HEK293 (cell line): ENCODE results near the gene HPSE2.

Source experiments
- CTCF ChIA-PET: fragments of 350-600 bp; formaldehyde crosslinking; extraction: SDS; loops from one replicate; lab custom pipeline; 2021; ENCODE audit warnings: antibody characterized with exemption; lab: Yijun Ruan, JAX
- POLR2A ChIA-PET: fragments of 300-600 bp; formaldehyde crosslinking; extraction: SDS; loops from one replicate; lab custom pipeline; 2020; ENCODE audit warnings: antibody characterized with exemption, inconsistent platforms; lab: Yijun Ruan, JAX
- H3K27ac ChIP-seq: fragments of 200-500 bp; sonication (Bioruptor generic); 2 replicates; pipeline ENCODE4 v1.5.1; 2014; ENCODE audit warnings: low read depth, low read length, control low read depth, inconsistent platforms; ENCODE audit errors: extremely low read depth
- H3K36me3 ChIP-seq, 2 experiments: fragments of 200-500 bp in 1 of 2; sonication (Bioruptor generic) in 1 of 2; 1 replicate in 1 of 2; 2 replicates in 1 of 2; pipeline ENCODE4 v1.5.1; 2014 to 2017; ENCODE audit warnings: inconsistent platforms in 2 of 2, low read length in 2 of 2; ENCODE audit not compliant: control insufficient read depth in 2 of 2, insufficient read depth in 1 of 2
- H3K4me1 ChIP-seq: fragments of 200-500 bp; sonication (Bioruptor generic); 2 replicates; pipeline ENCODE4 v1.5.1; 2014; ENCODE audit warnings: mild to moderate bottlenecking, low read length, inconsistent platforms; ENCODE audit not compliant: control insufficient read depth, insufficient read depth
- H3K4me3 ChIP-seq: 2 replicates; pipeline ENCODE4 v1.5.1; 2011; ENCODE audit warnings: low read depth, mild to moderate bottlenecking, control low read depth, low read length, moderate library complexity
- H3K9me3 ChIP-seq: fragments of 200-500 bp; sonication (Bioruptor generic); 2 replicates; pipeline ENCODE4 v1.5.1; 2014; ENCODE audit warnings: low read depth, low read length, inconsistent platforms; ENCODE audit not compliant: control insufficient read depth, insufficient read depth
- FEZF1 ChIP-seq: fragments of 450-650 bp; formaldehyde crosslinking; IDR thresholded peaks from 2 replicates; pipeline ENCODE4 v1.5.1; 2016; ENCODE audit warnings: missing biosample characterization, missing genetic modification characterization
- MYNN ChIP-seq: fragments of 450-650 bp; formaldehyde crosslinking; IDR thresholded peaks from 2 replicates; pipeline ENCODE4 v1.5.1; 2016; ENCODE audit warnings: missing biosample characterization, missing genetic modification characterization, borderline replicate concordance
- SP3 ChIP-seq: fragments of 450-650 bp; formaldehyde crosslinking; IDR thresholded peaks from 2 replicates; pipeline ENCODE4 v1.5.1; 2016; ENCODE audit warnings: missing biosample characterization, missing genetic modification characterization
- ZNF114 ChIP-seq: fragments of 450-650 bp; formaldehyde crosslinking; IDR thresholded peaks from 2 replicates; pipeline ENCODE4 v1.5.0; 2017; ENCODE audit warnings: missing biosample characterization, missing genetic modification characterization
- ZNF223 ChIP-seq: fragments of 450-650 bp; formaldehyde crosslinking; IDR thresholded peaks from 2 replicates; pipeline ENCODE4 v1.5.1; 2016; ENCODE audit warnings: missing biosample characterization, missing genetic modification characterization
- ZNF266 ChIP-seq: fragments of 450-650 bp; formaldehyde crosslinking; IDR thresholded peaks from 2 replicates; pipeline ENCODE4 v1.5.1; 2016; ENCODE audit warnings: missing biosample characterization, missing genetic modification characterization, low read depth
- ZNF274 ChIP-seq, 2 experiments: fragments of 200-500 bp in 1 of 2; fragments of 450-650 bp in 1 of 2; sonication (Bioruptor generic) in 1 of 2; formaldehyde crosslinking in 1 of 2; IDR thresholded peaks; 2 replicates each; pipeline versions ENCODE4 v1.5.1 to v1.6.1; 2014 to 2016; ENCODE audit warnings: borderline replicate concordance in 1 of 2, inconsistent platforms in 1 of 2, low read length in 1 of 2, missing biosample characterization in 1 of 2, missing genetic modification characterization in 1 of 2
- ZNF366 ChIP-seq: fragments of 450-650 bp; formaldehyde crosslinking; conservative IDR thresholded peaks from 2 replicates; pipeline ENCODE4 v1.5.1; 2016; ENCODE audit warnings: missing biosample characterization, missing genetic modification characterization
- ZNF521 ChIP-seq: fragments of 450-650 bp; formaldehyde crosslinking; IDR thresholded peaks from 2 replicates; pipeline ENCODE4 v1.5.1; 2017; ENCODE audit warnings: missing biosample characterization, mild to moderate bottlenecking, missing genetic modification characterization
- ZNF555 ChIP-seq: fragments of 450-650 bp; formaldehyde crosslinking; conservative IDR thresholded peaks from 2 replicates; pipeline ENCODE4 v1.5.1; 2017; ENCODE audit warnings: missing biosample characterization, mild to moderate bottlenecking, missing genetic modification characterization, inconsistent platforms
- ZNF560 ChIP-seq: fragments of 450-650 bp; formaldehyde crosslinking; IDR thresholded peaks from 2 replicates; pipeline ENCODE4 v1.5.1; 2017; ENCODE audit warnings: missing biosample characterization, missing genetic modification characterization, borderline replicate concordance
- ZNF561 ChIP-seq: fragments of 450-650 bp; IDR thresholded peaks from 2 replicates; pipeline ENCODE4 v1.5.1; 2018; ENCODE audit warnings: missing biosample characterization, missing genetic modification characterization, borderline replicate concordance
- ZNF571 ChIP-seq: fragments of 450-650 bp; formaldehyde crosslinking; IDR thresholded peaks from 2 replicates; pipeline ENCODE4 v1.5.0; 2017; ENCODE audit warnings: missing biosample characterization, missing genetic modification characterization
- ZNF626 ChIP-seq: fragments of 450-650 bp; sonication (Bioruptor Pico); formaldehyde crosslinking; IDR thresholded peaks from 2 replicates; pipeline ENCODE4 v1.5.1; 2018; ENCODE audit warnings: missing biosample characterization, missing genetic modification characterization, inconsistent platforms
- ZNF704 ChIP-seq: fragments of 450-650 bp; formaldehyde crosslinking; IDR thresholded peaks from 2 replicates; pipeline ENCODE4 v1.5.1; 2016; ENCODE audit warnings: missing biosample characterization, missing genetic modification characterization
- ZSCAN4 ChIP-seq: fragments of 450-650 bp; formaldehyde crosslinking; IDR thresholded peaks from 2 replicates; pipeline ENCODE4 v1.5.1; 2017; ENCODE audit warnings: missing biosample characterization, missing genetic modification characterization
- ZXDB ChIP-seq: fragments of 450-650 bp; formaldehyde crosslinking; IDR thresholded peaks from 2 replicates; pipeline ENCODE4 v1.5.1; 2016; ENCODE audit warnings: missing biosample characterization, missing genetic modification characterization
- TF ChIP-seq, protein P1 (sequence below): fragments of 450-650 bp; formaldehyde crosslinking; IDR thresholded peaks from 2 replicates; pipeline ENCODE4; 2016; ENCODE audit warnings: missing biosample characterization, missing genetic modification characterization
- TF ChIP-seq, protein P2 (sequence below): fragments of 450-650 bp; formaldehyde crosslinking; IDR thresholded peaks from 2 replicates; pipeline ENCODE4 v1.5.0; 2017; ENCODE audit warnings: missing biosample characterization, missing genetic modification characterization, borderline replicate concordance
- TF ChIP-seq, protein P3 (sequence below): fragments of 450-650 bp; formaldehyde crosslinking; IDR thresholded peaks from 2 replicates; pipeline ENCODE4 v1.5.1; 2016; ENCODE audit warnings: missing biosample characterization, missing genetic modification characterization
- TF ChIP-seq, protein P4 (sequence below): fragments of 450-650 bp; formaldehyde crosslinking; IDR thresholded peaks from 2 replicates; pipeline ENCODE4 v1.5.1; 2016; ENCODE audit warnings: missing biosample characterization, missing genetic modification characterization, low read depth

HPSE2 gene

GRCh38 chr10:98980353-98980752 is 255.3 kb downstream of the HPSE2 start:
- Histone ChIP-seq H3K9me3 (no peaks in the 10 kb centered on the region), H3K36me3 (no peaks in the 10 kb centered on the region), H3K4me1 (no peaks in the 10 kb centered on the region), H3K27ac (no peak overlapping the region), H3K4me3 (no peak overlapping the region)
- CTCF ChIA-PET = interaction anchor here (0.6 kb wide), 1 partner anchor 15 kb away, joined by 3 read pairs; no protein-coding TSS in a partner anchor
- POLR2A ChIA-PET = no interaction called here
- no peak for TF ChIP-seq ZXDB (tag by site-specific recombination)
- TF ChIP-seq ZNF366 (tag by site-specific recombination) = no peak
- no peak for TF ChIP-seq ZSCAN4
- TF ChIP-seq ZNF571 (tag by site-specific recombination) = no peak
- TF ChIP-seq ZNF704 (tag by site-specific recombination) = no peak
- no peak for TF ChIP-seq FEZF1 (tag by site-specific recombination)
- TF ChIP-seq ZNF626 = no peak
- TF ChIP-seq ZNF560 (tag by site-specific recombination) = no peak
- TF ChIP-seq, protein P1, sequence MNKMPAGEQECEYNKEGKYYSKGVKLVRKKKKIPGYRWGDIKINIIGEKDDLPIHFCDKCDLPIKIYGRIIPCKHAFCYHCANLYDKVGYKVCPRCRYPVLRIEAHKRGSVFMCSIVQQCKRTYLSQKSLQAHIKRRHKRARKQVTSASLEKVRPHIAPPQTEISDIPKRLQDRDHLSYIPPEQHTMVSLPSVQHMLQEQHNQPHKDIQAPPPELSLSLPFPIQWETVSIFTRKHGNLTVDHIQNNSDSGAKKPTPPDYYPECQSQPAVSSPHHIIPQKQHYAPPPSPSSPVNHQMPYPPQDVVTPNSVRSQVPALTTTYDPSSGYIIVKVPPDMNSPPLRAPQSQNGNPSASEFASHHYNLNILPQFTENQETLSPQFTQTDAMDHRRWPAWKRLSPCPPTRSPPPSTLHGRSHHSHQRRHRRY (tag by site-specific recombination) = no peak
- TF ChIP-seq ZNF521 = no peak
- TF ChIP-seq ZNF561 (tag by site-specific recombination) = no peak
- TF ChIP-seq, protein P2, sequence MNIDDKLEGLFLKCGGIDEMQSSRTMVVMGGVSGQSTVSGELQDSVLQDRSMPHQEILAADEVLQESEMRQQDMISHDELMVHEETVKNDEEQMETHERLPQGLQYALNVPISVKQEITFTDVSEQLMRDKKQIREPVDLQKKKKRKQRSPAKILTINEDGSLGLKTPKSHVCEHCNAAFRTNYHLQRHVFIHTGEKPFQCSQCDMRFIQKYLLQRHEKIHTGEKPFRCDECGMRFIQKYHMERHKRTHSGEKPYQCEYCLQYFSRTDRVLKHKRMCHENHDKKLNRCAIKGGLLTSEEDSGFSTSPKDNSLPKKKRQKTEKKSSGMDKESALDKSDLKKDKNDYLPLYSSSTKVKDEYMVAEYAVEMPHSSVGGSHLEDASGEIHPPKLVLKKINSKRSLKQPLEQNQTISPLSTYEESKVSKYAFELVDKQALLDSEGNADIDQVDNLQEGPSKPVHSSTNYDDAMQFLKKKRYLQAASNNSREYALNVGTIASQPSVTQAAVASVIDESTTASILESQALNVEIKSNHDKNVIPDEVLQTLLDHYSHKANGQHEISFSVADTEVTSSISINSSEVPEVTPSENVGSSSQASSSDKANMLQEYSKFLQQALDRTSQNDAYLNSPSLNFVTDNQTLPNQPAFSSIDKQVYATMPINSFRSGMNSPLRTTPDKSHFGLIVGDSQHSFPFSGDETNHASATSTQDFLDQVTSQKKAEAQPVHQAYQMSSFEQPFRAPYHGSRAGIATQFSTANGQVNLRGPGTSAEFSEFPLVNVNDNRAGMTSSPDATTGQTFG (tag by site-specific recombination) = no peak
- no peak for TF ChIP-seq ZNF555 (tag by site-specific recombination)
- TF ChIP-seq, protein P3, sequence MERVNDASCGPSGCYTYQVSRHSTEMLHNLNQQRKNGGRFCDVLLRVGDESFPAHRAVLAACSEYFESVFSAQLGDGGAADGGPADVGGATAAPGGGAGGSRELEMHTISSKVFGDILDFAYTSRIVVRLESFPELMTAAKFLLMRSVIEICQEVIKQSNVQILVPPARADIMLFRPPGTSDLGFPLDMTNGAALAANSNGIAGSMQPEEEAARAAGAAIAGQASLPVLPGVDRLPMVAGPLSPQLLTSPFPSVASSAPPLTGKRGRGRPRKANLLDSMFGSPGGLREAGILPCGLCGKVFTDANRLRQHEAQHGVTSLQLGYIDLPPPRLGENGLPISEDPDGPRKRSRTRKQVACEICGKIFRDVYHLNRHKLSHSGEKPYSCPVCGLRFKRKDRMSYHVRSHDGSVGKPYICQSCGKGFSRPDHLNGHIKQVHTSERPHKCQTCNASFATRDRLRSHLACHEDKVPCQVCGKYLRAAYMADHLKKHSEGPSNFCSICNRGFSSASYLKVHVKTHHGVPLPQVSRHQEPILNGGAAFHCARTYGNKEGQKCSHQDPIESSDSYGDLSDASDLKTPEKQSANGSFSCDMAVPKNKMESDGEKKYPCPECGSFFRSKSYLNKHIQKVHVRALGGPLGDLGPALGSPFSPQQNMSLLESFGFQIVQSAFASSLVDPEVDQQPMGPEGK = no peak
- no peak for TF ChIP-seq MYNN
- TF ChIP-seq ZNF223 (tag by site-specific recombination) = no peak
- TF ChIP-seq, all 188 proteins: peak for 0

- no peaks in the 10 kb centered on the region for H3K9me3 ChIP-seq
- no peak overlapping the region for H3K27ac ChIP-seq
- ChIA-PET POLR2A (no interaction called here), CTCF (no interaction called here)
- no peak overlapping the region for H3K4me3 ChIP-seq
- no peaks in the 10 kb centered on the region for H3K36me3 ChIP-seq
- no peaks in the 10 kb centered on the region for H3K4me1 ChIP-seq
- TF ChIP-seq ZNF274 (IDR thresholded peaks at IDR 0.05; ENCODE audit: low read length) = no peak
- no peak for TF ChIP-seq ZNF274 (tag by site-specific recombination; IDR thresholded peaks at IDR 0.05; ENCODE audit: borderline replicate concordance)
- no peak for TF ChIP-seq ZNF114 (tag by site-specific recombination)
- no peak for TF ChIP-seq SP3 (tag by site-specific recombination)
- TF ChIP-seq ZNF266 (tag by site-specific recombination) = no peak
- TF ChIP-seq ZNF571 (tag by site-specific recombination) = no peak
- TF ChIP-seq, protein P4, sequence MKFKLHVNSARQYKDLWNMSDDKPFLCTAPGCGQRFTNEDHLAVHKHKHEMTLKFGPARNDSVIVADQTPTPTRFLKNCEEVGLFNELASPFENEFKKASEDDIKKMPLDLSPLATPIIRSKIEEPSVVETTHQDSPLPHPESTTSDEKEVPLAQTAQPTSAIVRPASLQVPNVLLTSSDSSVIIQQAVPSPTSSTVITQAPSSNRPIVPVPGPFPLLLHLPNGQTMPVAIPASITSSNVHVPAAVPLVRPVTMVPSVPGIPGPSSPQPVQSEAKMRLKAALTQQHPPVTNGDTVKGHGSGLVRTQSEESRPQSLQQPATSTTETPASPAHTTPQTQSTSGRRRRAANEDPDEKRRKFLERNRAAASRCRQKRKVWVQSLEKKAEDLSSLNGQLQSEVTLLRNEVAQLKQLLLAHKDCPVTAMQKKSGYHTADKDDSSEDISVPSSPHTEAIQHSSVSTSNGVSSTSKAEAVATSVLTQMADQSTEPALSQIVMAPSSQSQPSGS (tag by site-specific recombination) = no peak
These were observed 264.2 kb downstream of the HPSE2 start for GRCh38 chr10:98971464-98971863.
